ENCODE data around the gene SELENOH. TPM values are rescaled to one million over a fixed set of nuclear protein-coding genes. Genes with fewer than 3 reads are reported as not detected.

Gene SELENOH
- total and polyA plus RNA-seq, 2 donors: 46.4 to 119 TPM

GRCh38 chr11:57761301-57762234 is 20.3 kb downstream of the SELENOH start, which contains the start of gene CTNND1:
Gene CTNND1, plus strand, starts transcription at chr11:57761802. Its CDS starts 29,677 bp downstream, at chr11:57791479.
- Histone ChIP-seq H3K36me3 (ENCODE audit: insufficient read depth) (no peaks in the 10 kb centered on the region), H3K4me1 (ENCODE audit: insufficient read depth) (no peaks in the 10 kb centered on the region), H3K27ac (ENCODE audit: low read depth) (peak within 1 kb of the TSS; percentile 92), H3K4me3 (ENCODE audit: low read depth, low read length) (peak within 1 kb of the TSS; percentile 61)
- 3% methylated on average over 13 of the region's 13 CpGs for WGBS
- peak; percentile 98 for DNase-seq (ENCODE audit: extremely low spot score)

- Histone ChIP-seq H3K4me3 (ENCODE audit: low read depth, low read length) (peak overlapping the region; percentile 61), H3K27ac (ENCODE audit: low read depth) (peak overlapping the region; percentile 81), H3K4me1 (ENCODE audit: insufficient read depth) (no peaks in the 10 kb centered on the region), H3K36me3 (ENCODE audit: insufficient read depth) (no peaks in the 10 kb centered on the region)
- WGBS: 3% methylated on average over 9 of the region's 9 CpGs
- DNase-seq (ENCODE audit: extremely low spot score): no peak
These were observed 21.1 kb downstream of the SELENOH start for GRCh38 chr11:57762235-57762861.

- peak overlapping the region; percentile 42 for H3K4me3 ChIP-seq (ENCODE audit: low read depth, low read length)
- no peak for DNase-seq (ENCODE audit: extremely low spot score)
- 9% methylated on average over 1 of the region's 1 CpG for WGBS
- no peaks in the 10 kb centered on the region for H3K36me3 ChIP-seq (ENCODE audit: insufficient read depth)
- no peak overlapping the region for H3K27ac ChIP-seq (ENCODE audit: low read depth)
- no peaks in the 10 kb centered on the region for H3K4me1 ChIP-seq (ENCODE audit: insufficient read depth)
These were observed 22.3 kb downstream of the SELENOH start for GRCh38 chr11:57763568-57763967.

GRCh38 chr11:57764021-57764420 is 22.7 kb downstream of the SELENOH start:
- WGBS: 28% methylated on average over 4 of the region's 4 CpGs
- Histone ChIP-seq H3K27ac (ENCODE audit: low read depth) (no peak overlapping the region), H3K36me3 (ENCODE audit: insufficient read depth) (no peaks in the 10 kb centered on the region), H3K4me1 (ENCODE audit: insufficient read depth) (no peaks in the 10 kb centered on the region), H3K4me3 (ENCODE audit: low read depth, low read length) (peak overlapping the region; percentile 42)
- DNase-seq (ENCODE audit: extremely low spot score): no peak

- Histone ChIP-seq H3K27ac (ENCODE audit: low read depth) (no peak overlapping the region), H3K4me1 (ENCODE audit: insufficient read depth) (no peaks in the 10 kb centered on the region), H3K4me3 (ENCODE audit: low read depth, low read length) (peak overlapping the region; percentile 28), H3K36me3 (ENCODE audit: insufficient read depth) (no peaks in the 10 kb centered on the region)
- WGBS: 12% methylated on average over 2 of the region's 2 CpGs
- DNase-seq (ENCODE audit: extremely low spot score): no peak
These were observed 23.3 kb downstream of the SELENOH start for GRCh38 chr11:57764566-57764965.

- Histone ChIP-seq H3K4me3 (ENCODE audit: low read depth, low read length) (peak overlapping the region; percentile 28), H3K4me1 (ENCODE audit: insufficient read depth) (no peaks in the 10 kb centered on the region), H3K27ac (ENCODE audit: low read depth) (no peak overlapping the region)
These were observed 23.7 kb downstream of the SELENOH start for GRCh38 chr11:57764972-57765371.

GRCh38 chr11:57770793-57771192 is 29.5 kb downstream of the SELENOH start:
- no peaks in the 10 kb centered on the region for H3K4me1 ChIP-seq (ENCODE audit: insufficient read depth)
- no peak for DNase-seq (ENCODE audit: extremely low spot score)
- no peak overlapping the region for H3K27ac ChIP-seq (ENCODE audit: low read depth)
- 66% methylated on average over 1 of the region's 1 CpG for WGBS
- H3K4me3 ChIP-seq (ENCODE audit: low read depth, low read length): no peak overlapping the region
- H3K36me3 ChIP-seq (ENCODE audit: insufficient read depth): peaks cover 1% of the 10 kb centered on the region

More at GRCh38 chr11:57764972-57765371, 23.7 kb downstream of the SELENOH start:
- WGBS: 7% methylated on average over 2 of the region's 2 CpGs
- no peaks in the 10 kb centered on the region for H3K36me3 ChIP-seq (ENCODE audit: insufficient read depth)
- no peak for DNase-seq (ENCODE audit: extremely low spot score)

- no peak overlapping the region for H3K4me3 ChIP-seq (ENCODE audit: low read depth, low read length)
- H3K27ac ChIP-seq (ENCODE audit: low read depth): no peak overlapping the region
- no peak for DNase-seq (ENCODE audit: extremely low spot score)
- WGBS: 90% methylated on average over 3 of the region's 3 CpGs
- H3K36me3 ChIP-seq (ENCODE audit: insufficient read depth): peaks cover 1% of the 10 kb centered on the region
- no peaks in the 10 kb centered on the region for H3K4me1 ChIP-seq (ENCODE audit: insufficient read depth)
These were observed 30.1 kb downstream of the SELENOH start for GRCh38 chr11:57771365-57771764.

- WGBS: 61% methylated on average over 4 of the region's 4 CpGs
- Histone ChIP-seq H3K36me3 (ENCODE audit: insufficient read depth) (peaks cover 1% of the 10 kb centered on the region), H3K4me1 (ENCODE audit: insufficient read depth) (peaks cover 2% of the 10 kb centered on the region), H3K4me3 (ENCODE audit: low read depth, low read length) (no peak overlapping the region), H3K27ac (ENCODE audit: low read depth) (no peak overlapping the region)
- DNase-seq (ENCODE audit: extremely low spot score): no peak
These were observed 31.3 kb downstream of the SELENOH start for GRCh38 chr11:57772562-57772961.

- no peak overlapping the region for H3K4me3 ChIP-seq (ENCODE audit: low read depth, low read length)
- H3K36me3 ChIP-seq (ENCODE audit: insufficient read depth): peaks cover 1% of the 10 kb centered on the region
- 82% methylated on average over 5 of the region's 5 CpGs for WGBS
- no peak for DNase-seq (ENCODE audit: extremely low spot score)
- peaks cover 2% of the 10 kb centered on the region for H3K4me1 ChIP-seq (ENCODE audit: insufficient read depth)
- H3K27ac ChIP-seq (ENCODE audit: low read depth): no peak overlapping the region
These were observed 31.8 kb downstream of the SELENOH start for GRCh38 chr11:57773026-57773598.

GRCh38 chr11:57775491-57775890 is 34.2 kb downstream of the SELENOH start:
- peaks cover 2% of the 10 kb centered on the region for H3K36me3 ChIP-seq (ENCODE audit: insufficient read depth)
- WGBS: 47% methylated on average over 5 of the region's 5 CpGs
- H3K27ac ChIP-seq (ENCODE audit: low read depth): no peak overlapping the region
- no peak overlapping the region for H3K4me3 ChIP-seq (ENCODE audit: low read depth, low read length)
- peaks cover 2% of the 10 kb centered on the region for H3K4me1 ChIP-seq (ENCODE audit: insufficient read depth)
- no peak for DNase-seq (ENCODE audit: extremely low spot score)

- peak overlapping the region; percentile 71 for H3K27ac ChIP-seq (ENCODE audit: low read depth)
These were observed 34.8 kb downstream of the SELENOH start for GRCh38 chr11:57776031-57776521.

GRCh38 chr11:57776577-57777210 is 35.4 kb downstream of the SELENOH start:
- H3K36me3 ChIP-seq (ENCODE audit: insufficient read depth): peaks cover 3% of the 10 kb centered on the region
- no peak overlapping the region for H3K4me3 ChIP-seq (ENCODE audit: low read depth, low read length)
- H3K4me1 ChIP-seq (ENCODE audit: insufficient read depth): peaks cover 5% of the 10 kb centered on the region
- no peak for DNase-seq (ENCODE audit: extremely low spot score)
- WGBS: 18% methylated on average over 2 of the region's 2 CpGs
- peak overlapping the region; percentile 19 for H3K27ac ChIP-seq (ENCODE audit: low read depth)

More at GRCh38 chr11:57776031-57776521, 34.8 kb downstream of the SELENOH start:
- Histone ChIP-seq H3K36me3 (ENCODE audit: insufficient read depth) (peaks cover 3% of the 10 kb centered on the region), H3K4me3 (ENCODE audit: low read depth, low read length) (no peak overlapping the region), H3K4me1 (ENCODE audit: insufficient read depth) (peaks cover 2% of the 10 kb centered on the region)
- no peak for DNase-seq (ENCODE audit: extremely low spot score)
- WGBS: 52% methylated on average over 3 of the region's 3 CpGs

All from urinary bladder (tissue), 4 donors.